Lung microvascular endothelial cell (primary cell): ENCODE results near the gene KRT4. TPM values are rescaled to one million over a fixed set of nuclear protein-coding genes. Genes with fewer than 3 reads are reported as not detected.
"Not testable (repeated sequence)": the region's sequence is repeated elsewhere in the genome, so short reads cannot be mapped to it uniquely, and the experiment has no call there.

Experiments
- DNase-seq, 2 donors: peaks; one replicate each; pipeline versions ENCODE4 v3.0.0 to v3.0.0-alpha.2; 2010; ENCODE audit warnings: low read depth in 2 of 2
- total RNA-seq: library from RNA; depleted of rRNA; stranded (reverse); fragments of >200 nt; gene quantifications from 2 replicates; pipeline ENCODE4 v1.2.1, GENCODE V29; 2014

Gene KRT4
- total RNA-seq, 1 donor from 2014 or later = not detected

- no peak for DNase-seq
These were observed 6.1 kb downstream of the KRT4 start for GRCh38 chr12:52807544-52808470.

- no peak for DNase-seq
These were observed 6.9 kb downstream of the KRT4 start for GRCh38 chr12:52806821-52807543.

- no peak for DNase-seq
These were observed 7.6 kb downstream of the KRT4 start for GRCh38 chr12:52806169-52806811.

GRCh38 chr12:52805739-52806138 lies 8.2 kb downstream of the KRT4 start:
- no peak for DNase-seq

GRCh38 chr12:52805000-52805399 lies 8.9 kb downstream of the KRT4 start:
- DNase-seq = no peak

GRCh38 chr12:52802442-52802841 lies 11.5 kb downstream of the KRT4 start:
- no peak for DNase-seq

GRCh38 chr12:52801773-52802172 lies 12.1 kb downstream of the KRT4 start:
- no peak for DNase-seq

- no peak for DNase-seq
These were observed 13.5 kb downstream of the KRT4 start for GRCh38 chr12:52800259-52800917.

- DNase-seq = no peak
These were observed 14.3 kb downstream of the KRT4 start for GRCh38 chr12:52799505-52800211.

- DNase-seq = no peak
These were observed 15.0 kb downstream of the KRT4 start for GRCh38 chr12:52798671-52799504.

- no peak for DNase-seq
These were observed 15.8 kb downstream of the KRT4 start for GRCh38 chr12:52798003-52798670.

GRCh38 chr12:52797529-52797894 lies 16.4 kb downstream of the KRT4 start:
- no peak for DNase-seq

GRCh38 chr12:52796839-52797528 lies 16.9 kb downstream of the KRT4 start:
- DNase-seq = no peak

- DNase-seq = no peak
These were observed 17.5 kb downstream of the KRT4 start for GRCh38 chr12:52796429-52796794.

- no peak for DNase-seq
These were observed 18.1 kb downstream of the KRT4 start, which contains the start of gene KRT3 for GRCh38 chr12:52795694-52796428. TSS of gene KRT3 (minus strand) at chr12:52796117. CDS start at chr12:52796042, 75 bp downstream.

GRCh38 chr12:52795332-52795674 lies 18.6 kb downstream of the KRT4 start:
- DNase-seq = not testable (repeated sequence)

GRCh38 chr12:52794479-52795331 lies 19.2 kb downstream of the KRT4 start:
- no peak for DNase-seq
